NCI-H524 treated with DMSO at 0.1 percent for 48 hours (cell line): ENCODE measurements around the gene SLC2A8.

Experiments
- DNase-seq: peaks from one replicate; lab custom pipeline; 2025; lab: John Stamatoyannopoulos, UW

Gene SLC2A8

DNA sequence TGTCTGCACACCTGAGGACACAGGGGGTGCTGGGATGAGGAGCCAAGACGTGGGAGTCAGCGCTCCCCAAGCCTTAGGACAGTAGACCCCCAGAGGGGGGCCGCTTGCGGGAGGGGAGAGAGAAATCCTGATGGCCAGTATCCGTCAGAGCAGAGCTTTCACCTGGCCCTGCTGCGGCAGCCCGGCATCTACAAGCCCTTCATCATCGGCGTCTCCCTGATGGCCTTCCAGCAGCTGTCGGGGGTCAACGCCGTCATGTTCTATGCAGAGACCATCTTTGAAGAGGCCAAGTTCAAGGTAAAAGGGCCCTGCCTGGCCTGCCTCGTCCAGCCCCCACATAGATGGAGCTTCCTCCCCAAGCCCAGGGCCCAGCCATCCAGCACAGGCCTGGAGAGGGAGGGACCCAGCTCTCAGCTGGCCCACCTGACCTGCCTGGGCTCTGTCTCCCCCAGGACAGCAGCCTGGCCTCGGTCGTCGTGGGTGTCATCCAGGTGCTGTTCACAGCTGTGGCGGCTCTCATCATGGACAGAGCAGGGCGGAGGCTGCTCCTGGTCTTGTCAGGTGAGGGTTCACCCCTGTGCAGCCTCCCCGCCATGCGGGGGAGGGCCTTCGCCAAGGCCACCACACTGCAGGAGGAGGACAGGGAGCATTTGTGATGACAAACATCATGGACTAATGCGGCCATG lies 6.7 kb downstream of the SLC2A8 start:
- no peak for DNase-seq

DNA sequence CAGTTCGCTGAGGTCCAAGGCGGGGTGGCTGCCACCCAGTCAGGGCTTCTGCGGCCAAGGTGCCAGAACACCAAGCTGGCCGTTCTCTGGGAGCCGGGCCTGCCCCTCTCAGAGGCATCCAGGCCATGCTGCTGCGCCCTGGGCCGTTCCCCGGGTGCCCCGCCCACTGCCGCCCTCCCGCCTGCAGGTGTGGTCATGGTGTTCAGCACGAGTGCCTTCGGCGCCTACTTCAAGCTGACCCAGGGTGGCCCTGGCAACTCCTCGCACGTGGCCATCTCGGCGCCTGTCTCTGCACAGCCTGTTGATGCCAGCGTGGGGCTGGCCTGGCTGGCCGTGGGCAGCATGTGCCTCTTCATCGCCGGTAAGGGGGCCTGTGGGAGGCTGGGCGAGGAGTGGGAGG lies 7.7 kb downstream of the SLC2A8 start:
- DNase-seq = no peak

DNA sequence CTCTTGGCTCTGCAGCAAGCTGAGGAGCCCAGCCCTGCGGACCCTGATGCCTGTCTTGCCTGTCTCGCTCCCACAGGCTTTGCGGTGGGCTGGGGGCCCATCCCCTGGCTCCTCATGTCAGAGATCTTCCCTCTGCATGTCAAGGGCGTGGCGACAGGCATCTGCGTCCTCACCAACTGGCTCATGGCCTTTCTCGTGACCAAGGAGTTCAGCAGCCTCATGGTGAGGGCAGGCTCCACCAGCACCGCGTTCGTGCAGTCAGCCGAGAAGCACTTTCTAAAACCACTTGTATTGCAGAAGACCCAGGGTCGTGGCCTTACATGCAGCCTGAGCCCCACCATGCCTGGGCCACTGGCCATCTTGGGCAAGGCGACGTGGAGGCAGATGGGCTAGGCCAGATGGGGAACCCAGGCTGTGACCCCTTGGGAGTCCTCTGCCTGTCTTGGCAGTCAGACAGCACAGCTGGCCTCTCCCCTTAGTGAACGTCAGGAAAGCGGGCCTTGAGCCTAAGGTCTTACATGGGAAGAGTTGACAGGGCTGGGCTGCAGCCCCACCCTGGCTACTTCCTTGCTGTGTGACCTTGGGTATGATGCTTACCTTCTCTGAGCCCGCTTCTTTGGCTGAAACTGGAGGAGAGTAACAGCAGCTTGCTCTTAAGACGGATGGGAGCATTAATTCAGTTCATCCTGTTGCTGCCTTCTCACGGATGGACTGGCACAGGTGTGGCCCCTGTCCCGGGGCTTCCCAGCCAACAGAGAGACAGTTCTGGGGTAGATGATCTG lies 8.6 kb downstream of the SLC2A8 start:
- peak; percentile 57 for DNase-seq

DNA sequence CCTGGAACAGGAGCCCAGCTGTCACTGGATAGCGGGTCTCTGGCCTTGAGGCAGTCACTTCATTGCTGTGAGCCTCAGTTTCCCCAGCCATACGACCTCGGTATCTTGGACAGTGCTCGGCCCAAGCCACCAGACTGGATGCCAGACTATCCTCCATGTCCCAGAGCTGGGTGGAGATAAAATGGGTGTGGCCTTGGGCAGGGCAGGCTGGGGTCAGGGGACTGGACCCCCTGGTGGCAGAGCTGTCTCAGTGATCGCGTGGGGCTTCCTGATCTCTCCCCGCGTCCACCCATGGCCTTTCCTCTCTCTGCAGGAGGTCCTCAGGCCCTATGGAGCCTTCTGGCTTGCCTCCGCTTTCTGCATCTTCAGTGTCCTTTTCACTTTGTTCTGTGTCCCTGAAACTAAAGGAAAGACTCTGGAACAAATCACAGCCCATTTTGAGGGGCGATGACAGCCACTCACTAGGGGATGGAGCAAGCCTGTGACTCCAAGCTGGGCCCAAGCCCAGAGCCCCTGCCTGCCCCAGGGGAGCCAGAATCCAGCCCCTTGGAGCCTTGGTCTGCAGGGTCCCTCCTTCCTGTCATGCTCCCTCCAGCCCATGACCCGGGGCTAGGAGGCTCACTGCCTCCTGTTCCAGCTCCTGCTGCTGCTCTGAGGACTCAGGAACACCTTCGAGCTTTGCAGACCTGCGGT lies 10.0 kb downstream of the SLC2A8 start:
- DNase-seq = no peak

DNA sequence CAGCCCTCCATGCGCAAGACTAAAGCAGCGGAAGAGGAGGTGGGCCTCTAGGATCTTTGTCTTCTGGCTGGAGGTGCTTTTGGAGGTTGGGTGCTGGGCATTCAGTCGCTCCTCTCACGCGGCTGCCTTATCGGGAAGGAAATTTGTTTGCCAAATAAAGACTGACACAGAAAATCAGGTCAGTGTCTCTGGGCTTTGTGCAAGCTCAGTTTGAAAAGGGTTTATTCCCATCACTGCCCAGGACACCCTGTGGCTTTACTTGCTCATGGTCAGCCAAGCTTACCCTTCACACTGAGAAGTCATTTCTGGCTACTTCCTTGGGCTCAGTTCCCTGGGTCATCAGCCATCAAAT lies 10.5 kb downstream of the SLC2A8 start:
- DNase-seq = no peak

DNA sequence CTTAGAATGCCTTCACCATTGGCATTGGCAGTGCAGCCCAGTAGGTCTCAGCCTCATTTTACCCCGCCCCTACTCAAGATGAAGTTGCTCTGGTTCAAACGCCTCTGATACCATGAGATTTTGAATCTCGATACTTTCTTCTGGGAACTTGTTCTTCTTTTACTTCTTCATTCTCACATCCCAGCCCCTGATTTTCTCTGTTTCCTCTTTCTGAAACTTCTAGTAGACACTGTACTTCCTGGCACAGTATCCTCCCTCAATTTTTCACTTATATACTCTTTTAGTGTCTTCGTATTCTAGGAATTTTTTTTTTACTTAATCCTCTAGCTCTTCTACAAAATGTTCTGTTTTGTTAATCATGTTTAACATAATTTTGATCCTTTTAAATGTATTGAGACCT lies 14.2 kb downstream of the SLC2A8 start:
- DNase-seq = no peak

DNA sequence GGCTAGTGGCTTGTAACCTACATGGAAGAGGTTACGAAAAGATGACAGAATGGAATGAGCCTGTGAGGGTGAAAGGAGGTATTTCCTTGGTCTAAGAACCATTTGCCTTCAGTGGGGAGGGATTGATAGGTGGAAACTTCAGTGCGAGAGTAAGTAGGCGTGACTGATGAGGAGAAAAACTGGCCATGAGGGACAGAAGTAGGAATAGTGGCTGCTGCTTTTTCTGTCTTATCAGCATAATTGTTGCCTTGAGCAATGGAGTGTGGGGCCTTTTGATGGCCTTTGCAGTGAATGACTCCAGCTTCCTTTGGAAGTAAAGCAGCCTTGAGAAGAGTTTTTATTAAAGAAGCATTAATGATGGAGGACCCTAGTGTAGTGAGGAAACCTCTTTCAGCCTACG lies 18.2 kb downstream of the SLC2A8 start:
- no peak for DNase-seq

DNA sequence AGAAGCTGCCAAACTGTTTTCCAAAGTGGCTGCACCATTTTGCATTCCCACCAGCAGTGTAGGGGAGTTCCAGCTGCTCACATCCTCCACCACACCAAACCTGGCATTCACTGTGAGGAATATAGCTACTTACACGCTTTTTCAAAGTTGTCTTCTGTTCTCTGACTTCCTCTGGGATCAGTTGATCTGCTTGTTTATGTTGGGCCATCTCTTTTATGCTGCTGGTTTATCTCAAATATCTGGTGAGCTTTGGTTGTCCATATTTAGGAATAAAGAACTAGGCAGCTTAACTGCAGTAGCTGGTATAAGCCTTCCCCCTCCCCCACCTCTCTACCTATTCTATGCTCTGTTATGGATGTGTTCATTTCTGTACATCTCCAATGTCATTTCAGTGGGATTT lies 18.7 kb downstream of the SLC2A8 start:
- DNase-seq = no peak

DNA sequence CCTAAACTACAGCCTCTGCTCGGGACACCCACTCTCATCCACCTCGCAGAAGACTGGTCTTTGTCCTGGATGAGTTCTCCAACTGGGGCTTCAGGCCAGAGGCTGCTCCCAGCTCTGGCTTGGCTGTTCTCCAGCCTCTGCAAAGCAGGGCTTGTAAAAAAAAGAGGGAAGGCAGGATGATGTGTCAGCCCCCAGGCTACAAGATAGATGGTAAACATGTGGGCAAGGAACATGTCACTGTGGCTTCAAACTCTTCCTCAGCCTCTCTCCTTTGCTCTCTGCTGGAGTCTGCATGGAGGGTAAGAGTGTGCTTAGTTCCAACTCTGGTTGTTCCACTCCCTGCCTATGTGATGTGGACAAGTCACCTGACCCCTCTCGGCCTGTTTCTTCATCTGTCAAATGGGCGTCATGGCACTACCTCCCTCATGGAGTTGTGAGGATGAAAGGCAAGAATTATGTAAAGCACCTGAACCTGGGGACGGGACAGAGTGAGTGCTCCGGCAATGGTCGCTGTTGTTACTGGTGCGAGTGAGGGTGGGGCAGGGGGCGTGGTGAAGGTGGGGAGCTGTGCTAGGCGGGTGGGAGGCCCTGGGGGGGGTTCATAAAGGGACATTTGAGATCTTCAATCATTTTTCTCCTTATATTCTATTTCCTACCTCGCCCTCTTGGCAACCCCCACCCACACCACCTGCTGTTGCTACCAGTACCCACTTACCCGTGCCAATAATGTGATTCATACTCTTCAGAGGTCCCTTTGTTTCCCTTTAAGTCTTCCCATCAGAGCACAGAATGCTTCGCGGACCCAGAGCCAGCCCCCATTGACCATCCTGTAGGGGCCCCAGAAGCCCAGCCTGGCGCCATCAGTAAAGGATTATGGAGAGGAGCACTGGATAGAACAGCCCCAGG lies 20.4 kb downstream of the SLC2A8 start:
- DNase-seq = no peak

DNA sequence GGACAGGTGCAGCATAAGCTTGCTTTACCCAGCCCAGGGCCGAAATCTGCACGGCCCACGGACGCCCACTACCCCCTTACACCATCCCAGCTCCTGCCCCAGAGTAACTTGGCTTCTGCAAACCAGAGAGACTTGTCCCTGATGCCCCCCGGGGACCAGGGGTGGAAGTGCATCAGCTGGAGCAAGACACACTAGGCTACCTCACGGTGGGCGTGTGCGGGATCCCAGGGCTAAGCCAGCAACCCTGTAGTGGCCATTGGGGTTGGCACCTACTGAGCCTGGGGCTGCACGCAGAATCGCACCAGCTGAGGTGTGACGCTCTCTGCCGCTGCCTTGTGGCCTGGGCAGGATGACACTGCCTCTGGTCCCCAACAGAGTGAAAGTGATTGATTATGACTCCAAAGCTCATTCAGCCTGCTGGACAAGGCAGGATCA lies 21.1 kb downstream of the SLC2A8 start:
- DNase-seq = peak; percentile 6

DNA sequence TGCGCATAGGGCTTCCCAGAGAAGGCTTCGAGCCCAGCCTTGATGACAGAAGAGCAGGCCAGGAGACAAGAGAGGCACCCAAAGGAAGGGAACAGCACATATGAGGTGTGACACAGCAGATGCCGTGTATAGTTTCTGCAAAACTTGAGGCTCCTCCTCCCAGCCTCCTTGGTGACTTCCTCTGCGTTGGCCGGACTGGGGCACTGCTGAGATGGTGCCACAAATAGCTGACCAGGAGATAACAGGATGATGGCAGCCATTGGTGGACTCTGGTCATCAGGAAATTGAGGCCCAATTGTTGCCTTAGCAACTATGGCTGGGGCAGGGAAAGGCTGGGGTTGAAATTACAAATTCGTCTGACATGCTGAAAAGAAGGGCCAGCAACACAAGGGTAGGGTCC lies 22.4 kb downstream of the SLC2A8 start:
- no peak for DNase-seq

DNA sequence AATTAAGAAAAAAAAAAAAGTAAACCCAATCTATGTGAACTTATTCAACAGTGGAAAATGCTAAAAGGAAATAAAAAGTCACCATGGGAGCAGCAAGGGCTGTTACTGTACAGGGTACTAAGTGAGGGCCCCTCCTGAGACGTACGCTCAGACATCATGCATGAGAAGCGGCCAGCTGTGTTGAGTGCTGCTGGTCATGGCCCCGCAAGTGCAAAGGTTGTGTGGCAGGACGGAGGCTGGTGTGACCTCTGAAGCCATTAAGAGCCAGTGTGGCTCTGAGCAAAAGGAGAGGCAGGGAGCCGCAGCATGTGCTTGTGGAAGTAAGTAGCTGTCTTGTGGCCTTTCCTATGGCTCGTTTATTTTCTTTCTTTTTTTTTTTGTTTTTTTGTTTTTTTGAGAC lies 24.1 kb downstream of the SLC2A8 start:
- no peak for DNase-seq

DNA sequence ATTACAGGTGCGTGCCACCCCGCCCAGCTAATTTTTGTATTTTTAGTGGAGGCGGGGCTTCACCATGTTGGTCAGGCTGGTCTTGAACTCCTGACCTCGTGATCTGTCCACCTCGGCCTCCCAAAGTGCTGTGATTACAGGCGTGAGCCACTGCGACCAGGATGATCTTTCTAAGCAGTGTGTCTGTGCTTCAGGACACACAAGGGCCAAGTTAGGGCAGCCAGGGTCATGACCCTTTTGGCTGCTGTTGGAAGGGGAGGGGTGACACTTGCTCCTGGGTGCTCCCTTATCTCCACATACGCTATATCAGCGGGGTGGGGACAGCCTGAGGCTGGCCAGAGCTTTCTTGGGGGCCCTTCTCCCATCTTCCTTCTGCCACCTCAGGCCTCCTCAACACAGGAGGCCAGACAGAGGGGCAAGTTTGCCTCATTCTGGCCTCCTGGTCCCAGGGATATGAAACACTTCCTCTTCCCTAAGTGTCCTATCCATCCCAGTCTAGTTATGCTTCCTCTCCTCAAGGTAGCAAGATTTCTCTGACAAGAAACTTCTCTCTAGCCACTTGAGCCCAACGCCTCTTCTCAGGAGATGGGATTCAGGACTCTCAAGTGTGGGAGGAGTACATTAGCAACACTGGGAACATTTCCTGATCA lies 25.3 kb downstream of the SLC2A8 start:
- DNase-seq = no peak

DNA sequence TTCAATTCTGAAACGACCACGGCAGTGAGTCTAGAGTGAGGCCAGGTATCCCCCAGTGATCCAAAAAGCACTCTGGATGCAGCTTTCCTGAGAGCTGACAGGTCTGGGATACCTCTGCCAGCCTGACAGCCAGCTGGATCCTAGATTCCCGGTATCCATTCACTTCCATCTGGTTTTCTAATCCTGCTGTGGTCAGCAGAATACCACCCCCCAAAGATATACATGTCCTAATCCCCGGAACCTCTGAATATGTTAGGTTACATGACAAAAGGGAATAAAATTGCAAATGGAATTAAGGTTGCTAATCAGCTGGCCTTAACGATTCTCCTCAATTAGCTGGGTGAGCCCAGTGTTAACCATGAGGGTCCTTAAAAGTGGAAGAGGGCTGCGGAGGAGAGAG lies 25.8 kb downstream of the SLC2A8 start:
- no peak for DNase-seq

DNA sequence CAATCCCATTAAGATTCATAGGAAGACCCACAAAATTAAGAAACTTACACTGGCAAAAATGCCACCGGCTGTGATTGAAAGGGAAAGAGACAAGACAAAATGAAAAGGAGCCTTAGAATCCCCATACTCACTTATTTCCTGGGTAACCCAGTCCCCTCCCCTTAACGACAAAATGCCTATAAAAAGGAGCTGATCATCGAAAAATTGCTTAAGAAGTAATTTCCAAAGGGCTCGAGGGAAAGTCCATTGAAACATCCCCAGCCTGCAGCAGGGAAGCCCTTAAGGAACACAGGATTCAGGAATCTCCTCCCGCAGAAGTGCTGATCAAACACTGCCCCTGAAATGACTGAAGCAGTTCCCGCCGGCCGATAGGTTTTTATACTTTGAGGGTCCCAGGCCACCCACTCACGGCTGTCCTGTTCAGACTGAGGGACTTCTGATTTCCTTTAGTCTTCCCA lies 26.5 kb downstream of the SLC2A8 start:
- no peak for DNase-seq

DNA sequence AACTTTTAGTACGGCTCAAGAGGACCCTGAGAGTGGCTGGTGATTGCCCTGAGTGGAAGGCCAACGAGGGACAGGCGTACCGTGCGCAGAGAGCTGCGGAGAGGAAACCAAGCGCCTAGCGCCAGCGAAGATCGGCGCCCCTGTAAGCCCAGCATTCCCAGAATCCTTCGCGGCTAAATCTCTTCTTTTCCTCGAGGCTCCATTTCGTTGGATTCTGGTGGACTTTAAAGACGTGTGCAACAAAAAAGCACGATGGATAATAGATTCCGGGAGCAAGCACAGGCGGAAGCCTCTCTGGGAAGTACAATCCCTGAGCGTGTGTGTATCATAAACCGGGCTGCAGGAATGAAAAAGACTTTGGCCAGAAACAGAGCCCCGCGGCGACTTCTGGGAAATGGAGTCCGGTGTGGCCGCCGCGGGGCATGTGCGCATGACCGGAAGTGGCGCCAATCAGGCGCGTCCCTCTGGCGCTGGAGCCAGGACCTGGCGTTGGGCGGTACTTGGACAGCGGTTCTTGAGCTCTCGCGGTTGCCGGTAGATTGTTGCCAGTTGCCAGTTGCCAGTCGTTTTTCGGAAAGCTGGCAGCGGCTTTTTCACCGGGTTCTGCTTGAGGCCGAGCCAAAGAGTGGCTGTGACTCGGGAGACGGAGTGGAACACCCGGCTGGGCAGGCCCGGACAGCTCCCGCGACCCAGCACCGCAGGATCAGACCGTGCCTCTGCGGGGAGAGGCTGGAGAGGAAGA lies 27.1 kb downstream of the SLC2A8 start, which contains the start of gene ZNF79:
ZNF79 (plus strand) TSS at position 449 of the 742 bp plus-strand sequence. CDS start 406 bp downstream, outside the sequence.
- DNase-seq = peak; percentile 74

DNA sequence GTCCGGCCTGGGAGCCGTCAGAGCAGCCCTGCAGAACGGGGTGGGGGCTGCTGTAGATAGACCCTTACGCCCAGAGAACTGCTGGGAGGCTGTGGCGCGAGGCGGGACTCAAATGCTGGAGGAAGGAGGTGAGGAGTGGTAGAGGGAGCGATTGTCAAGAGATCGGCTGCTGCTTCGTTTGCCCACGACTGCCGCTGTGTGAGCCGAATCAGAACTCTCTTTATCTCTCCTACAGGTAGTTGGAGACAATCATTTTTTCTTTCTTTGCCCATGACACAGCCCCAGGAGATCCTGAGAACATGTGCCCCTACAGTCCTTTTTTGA lies 27.7 kb downstream of the SLC2A8 start:
- no peak for DNase-seq

DNA sequence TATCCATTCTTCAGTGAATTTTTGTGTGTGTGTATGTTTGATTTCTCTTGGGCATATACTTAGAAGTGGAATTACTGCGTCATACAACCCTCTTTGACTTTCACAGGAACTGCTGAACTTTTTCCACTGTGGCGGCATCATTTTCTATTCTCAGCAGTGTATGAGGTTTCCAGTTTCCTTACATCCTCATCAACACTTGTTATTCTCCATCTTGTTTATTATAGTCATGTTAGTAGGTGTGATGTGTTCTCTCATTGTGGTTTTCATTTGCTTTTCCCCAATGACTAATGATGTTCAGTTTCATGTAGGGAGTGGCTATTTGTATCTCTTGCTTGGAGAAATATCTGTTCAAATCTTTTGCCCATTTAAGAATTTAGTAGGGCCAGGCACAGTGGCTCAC lies 29.8 kb downstream of the SLC2A8 start:
- DNase-seq = no peak

DNA sequence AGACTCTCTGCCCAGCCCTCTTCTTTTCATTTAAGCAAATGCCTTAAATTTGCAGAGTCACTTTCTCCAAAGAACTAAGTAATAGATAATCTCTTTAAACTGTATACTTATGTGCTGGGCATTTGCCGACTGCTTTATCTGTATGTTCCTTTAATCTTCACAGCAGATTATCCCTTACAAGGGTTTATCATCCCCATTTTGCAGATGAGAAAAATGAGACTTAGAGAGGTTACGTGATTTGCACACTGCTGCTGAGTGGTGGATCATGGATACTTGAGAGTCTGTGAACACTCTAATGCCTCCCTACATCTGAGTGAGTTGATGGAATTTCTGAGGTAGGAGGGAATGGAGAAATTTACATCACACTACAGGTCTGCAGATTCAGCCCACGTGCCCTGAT lies 31.4 kb downstream of the SLC2A8 start:
- DNase-seq = no peak

DNA sequence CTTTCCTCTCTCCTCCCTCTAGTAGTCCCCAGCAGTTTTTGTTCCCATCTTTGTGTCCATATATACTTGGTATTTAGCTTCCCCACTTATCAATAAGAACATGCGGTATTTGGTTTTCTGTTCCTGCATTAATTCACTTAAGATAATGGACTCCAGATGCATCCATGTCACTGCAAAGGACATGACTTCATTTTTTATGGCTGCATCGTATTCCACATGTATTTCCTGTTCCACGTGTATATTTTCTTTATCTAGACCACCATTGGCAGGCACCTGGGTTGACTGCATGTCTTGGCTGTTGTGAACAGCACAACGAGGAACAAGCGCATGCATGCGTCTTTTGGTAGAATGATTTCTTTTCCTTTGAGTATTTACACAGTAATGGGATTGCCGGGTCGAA lies 33.4 kb downstream of the SLC2A8 start:
- no peak for DNase-seq
